SK-N-SH treated with all-trans-retinoic acid at 6 μM for 48 hours (cell line): ENCODE results near the gene RGMB.

ENCODE experiments used
- ATAC-seq: fragments of 200-7000 bp; cut with Tn5 transposase; 3 replicates; pipeline ENCODE4 v1.9.1; 2020; ENCODE audit warnings: mild to moderate bottlenecking, moderate library complexity
- ARNTL ChIP-seq: fragments of 450-650 bp; formaldehyde crosslinking; IDR thresholded peaks from 2 replicates; pipeline ENCODE4 v1.5.0; 2020; ENCODE audit warnings: low read depth, mild to moderate bottlenecking, moderate library complexity, borderline replicate concordance
- BACH2 ChIP-seq: fragments of 250-450 bp; sonication (Bioruptor Pico); IDR thresholded peaks from 2 replicates; pipeline ENCODE4 v1.9.0; 2021; ENCODE audit warnings: mild to moderate bottlenecking, borderline replicate concordance
- CSDC2 ChIP-seq: fragments of 250-450 bp; sonication (Bioruptor Pico); IDR thresholded peaks from 2 replicates; pipeline ENCODE4 v1.5.0; 2020; ENCODE audit warnings: mild to moderate bottlenecking, moderate library complexity
- ESRRG ChIP-seq: fragments of 250-450 bp; sonication (Bioruptor Pico); IDR thresholded peaks from 2 replicates; pipeline ENCODE4 v1.6.1; 2021; ENCODE audit warnings: mild to moderate bottlenecking
- GLIS3 ChIP-seq: fragments of 250-450 bp; sonication (Bioruptor Pico); IDR thresholded peaks from 2 replicates; pipeline ENCODE4 v1.5.0; 2020; ENCODE audit warnings: mild to moderate bottlenecking, moderate library complexity
- ISL1 ChIP-seq: fragments of 250-450 bp; sonication (Bioruptor Pico); IDR thresholded peaks from 2 replicates; pipeline ENCODE4 v2.1.2; 2022; ENCODE audit warnings: mild to moderate bottlenecking, moderate library complexity
- OSR1 ChIP-seq: fragments of 250-450 bp; sonication (Bioruptor Pico); IDR thresholded peaks from 2 replicates; pipeline ENCODE4 v1.8.0; 2022; ENCODE audit warnings: moderate library complexity, mild to moderate bottlenecking, inconsistent platforms
- PPARA ChIP-seq: fragments of 250-450 bp; sonication (Bioruptor Pico); IDR thresholded peaks from 2 replicates; pipeline ENCODE4 v1.5.0; 2020; ENCODE audit warnings: mild to moderate bottlenecking, borderline replicate concordance
- RARB ChIP-seq: fragments of 250-450 bp; sonication (Bioruptor Pico); IDR thresholded peaks from 2 replicates; pipeline ENCODE4 v1.8.0; 2021; ENCODE audit warnings: mild to moderate bottlenecking, moderate library complexity
- SNAI2 ChIP-seq: fragments of 250-450 bp; sonication (Bioruptor Pico); IDR thresholded peaks from 2 replicates; pipeline ENCODE4 v1.5.0; 2020; ENCODE audit warnings: mild to moderate bottlenecking, moderate library complexity
- TCF4 ChIP-seq: fragments of 250-450 bp; sonication (Bioruptor Pico); IDR thresholded peaks from 2 replicates; pipeline ENCODE4 v1.8.0; 2021; ENCODE audit warnings: mild to moderate bottlenecking, moderate library complexity, borderline replicate concordance
- TOX ChIP-seq: fragments of 250-450 bp; sonication (Bioruptor Pico); IDR thresholded peaks from 2 replicates; pipeline ENCODE4 v1.8.0; 2021; ENCODE audit warnings: mild to moderate bottlenecking, moderate library complexity, borderline replicate concordance
- ZC3H10 ChIP-seq: fragments of 250-450 bp; sonication (Bioruptor Pico); IDR thresholded peaks from 2 replicates; pipeline ENCODE4 v1.5.1; 2021; ENCODE audit warnings: mild to moderate bottlenecking, moderate library complexity
- ZFP3 ChIP-seq: fragments of 250-450 bp; sonication (Bioruptor Pico); IDR thresholded peaks from 2 replicates; pipeline ENCODE4 v1.5.0; 2020; ENCODE audit warnings: mild to moderate bottlenecking, moderate library complexity
- ZFP30 ChIP-seq: fragments of 450-650 bp; formaldehyde crosslinking; IDR thresholded peaks from 2 replicates; pipeline ENCODE4 v1.5.0; 2022; ENCODE audit warnings: mild to moderate bottlenecking, moderate library complexity
- ZNF70 ChIP-seq: fragments of 450-650 bp; formaldehyde crosslinking; IDR thresholded peaks from 2 replicates; pipeline ENCODE4 v1.5.0; 2020; ENCODE audit warnings: mild to moderate bottlenecking, moderate library complexity
- ZNF8 ChIP-seq: fragments of 450-650 bp; formaldehyde crosslinking; IDR thresholded peaks from 2 replicates; pipeline ENCODE4 v1.5.0; 2020; ENCODE audit warnings: mild to moderate bottlenecking, moderate library complexity
- TF ChIP-seq, protein P1 (sequence below): fragments of 250-450 bp; sonication (Bioruptor Pico); IDR thresholded peaks from 2 replicates; pipeline ENCODE4 v1.8.0; 2021; ENCODE audit warnings: low read depth, mild to moderate bottlenecking, moderate library complexity, borderline replicate concordance
- TF ChIP-seq, protein P2 (sequence below): fragments of 250-450 bp; sonication (Bioruptor Pico); IDR thresholded peaks from 2 replicates; pipeline ENCODE4 v1.5.1; 2021; ENCODE audit warnings: mild to moderate bottlenecking, moderate library complexity
- TF ChIP-seq, protein P3 (sequence below): fragments of 250-450 bp; sonication (Bioruptor Pico); IDR thresholded peaks from 2 replicates; pipeline ENCODE4 v1.8.0; 2020; ENCODE audit warnings: mild to moderate bottlenecking, moderate library complexity, borderline replicate concordance
- TF ChIP-seq, protein P4 (sequence below): fragments of 250-450 bp; sonication (Bioruptor Pico); IDR thresholded peaks from 2 replicates; pipeline ENCODE4 v1.5.1; 2020; ENCODE audit warnings: low read depth, mild to moderate bottlenecking, moderate library complexity
- TF ChIP-seq, protein P5 (sequence below): fragments of 250-450 bp; sonication (Bioruptor Pico); IDR thresholded peaks from 2 replicates; pipeline ENCODE4 v1.5.0; 2020; ENCODE audit warnings: mild to moderate bottlenecking, moderate library complexity

Gene RGMB

DNA sequence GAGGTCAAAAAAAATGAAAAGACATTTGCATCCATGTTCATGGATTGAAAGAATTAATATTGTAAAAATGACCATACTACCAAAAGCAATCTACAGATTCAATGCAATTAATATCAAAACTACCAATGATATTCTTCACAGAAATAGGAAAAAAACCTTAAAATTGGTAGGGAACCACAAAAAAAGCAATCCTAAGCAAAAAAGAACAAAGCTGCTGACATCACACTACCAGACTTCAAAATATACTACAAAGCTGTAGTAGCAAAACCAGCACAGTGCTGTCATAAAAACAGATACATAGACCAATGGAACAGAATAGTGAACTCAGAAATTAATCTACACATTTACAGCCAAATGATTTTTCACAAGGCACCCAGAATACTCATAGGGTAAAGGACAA, 34.3 kb downstream of the RGMB start:
- TF ChIP-seq ZFP30 (CRISPR knock-in tag): no peak
- no peak for TF ChIP-seq ZNF8 (CRISPR knock-in tag)
- no peak for TF ChIP-seq SNAI2 (CRISPR knock-in tag)
- TF ChIP-seq GLIS3 (CRISPR knock-in tag): no peak
- TF ChIP-seq ZC3H10 (CRISPR knock-in tag): no peak
- no peak for TF ChIP-seq ZFP3
- no peak for TF ChIP-seq RARB
- no peak for TF ChIP-seq CSDC2 (CRISPR knock-in tag)
- no peak for TF ChIP-seq OSR1 (CRISPR knock-in tag)
- TF ChIP-seq, protein P1, sequence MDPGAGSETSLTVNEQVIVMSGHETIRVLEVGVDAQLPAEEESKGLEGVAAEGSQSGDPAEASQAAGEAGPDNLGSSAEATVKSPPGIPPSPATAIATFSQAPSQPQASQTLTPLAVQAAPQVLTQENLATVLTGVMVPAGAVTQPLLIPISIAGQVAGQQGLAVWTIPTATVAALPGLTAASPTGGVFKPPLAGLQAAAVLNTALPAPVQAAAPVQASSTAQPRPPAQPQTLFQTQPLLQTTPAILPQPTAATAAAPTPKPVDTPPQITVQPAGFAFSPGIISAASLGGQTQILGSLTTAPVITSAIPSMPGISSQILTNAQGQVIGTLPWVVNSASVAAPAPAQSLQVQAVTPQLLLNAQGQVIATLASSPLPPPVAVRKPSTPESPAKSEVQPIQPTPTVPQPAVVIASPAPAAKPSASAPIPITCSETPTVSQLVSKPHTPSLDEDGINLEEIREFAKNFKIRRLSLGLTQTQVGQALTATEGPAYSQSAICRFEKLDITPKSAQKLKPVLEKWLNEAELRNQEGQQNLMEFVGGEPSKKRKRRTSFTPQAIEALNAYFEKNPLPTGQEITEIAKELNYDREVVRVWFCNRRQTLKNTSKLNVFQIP: no peak
- no peak for TF ChIP-seq TCF4
- TF ChIP-seq, protein P2, sequence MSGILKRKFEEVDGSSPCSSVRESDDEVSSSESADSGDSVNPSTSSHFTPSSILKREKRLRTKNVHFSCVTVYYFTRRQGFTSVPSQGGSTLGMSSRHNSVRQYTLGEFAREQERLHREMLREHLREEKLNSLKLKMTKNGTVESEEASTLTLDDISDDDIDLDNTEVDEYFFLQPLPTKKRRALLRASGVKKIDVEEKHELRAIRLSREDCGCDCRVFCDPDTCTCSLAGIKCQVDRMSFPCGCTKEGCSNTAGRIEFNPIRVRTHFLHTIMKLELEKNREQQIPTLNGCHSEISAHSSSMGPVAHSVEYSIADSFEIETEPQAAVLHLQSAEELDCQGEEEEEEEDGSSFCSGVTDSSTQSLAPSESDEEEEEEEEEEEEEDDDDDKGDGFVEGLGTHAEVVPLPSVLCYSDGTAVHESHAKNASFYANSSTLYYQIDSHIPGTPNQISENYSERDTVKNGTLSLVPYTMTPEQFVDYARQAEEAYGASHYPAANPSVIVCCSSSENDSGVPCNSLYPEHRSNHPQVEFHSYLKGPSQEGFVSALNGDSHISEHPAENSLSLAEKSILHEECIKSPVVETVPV (CRISPR knock-in tag): no peak
- no peak for TF ChIP-seq PPARA
- TF ChIP-seq, protein P3, sequence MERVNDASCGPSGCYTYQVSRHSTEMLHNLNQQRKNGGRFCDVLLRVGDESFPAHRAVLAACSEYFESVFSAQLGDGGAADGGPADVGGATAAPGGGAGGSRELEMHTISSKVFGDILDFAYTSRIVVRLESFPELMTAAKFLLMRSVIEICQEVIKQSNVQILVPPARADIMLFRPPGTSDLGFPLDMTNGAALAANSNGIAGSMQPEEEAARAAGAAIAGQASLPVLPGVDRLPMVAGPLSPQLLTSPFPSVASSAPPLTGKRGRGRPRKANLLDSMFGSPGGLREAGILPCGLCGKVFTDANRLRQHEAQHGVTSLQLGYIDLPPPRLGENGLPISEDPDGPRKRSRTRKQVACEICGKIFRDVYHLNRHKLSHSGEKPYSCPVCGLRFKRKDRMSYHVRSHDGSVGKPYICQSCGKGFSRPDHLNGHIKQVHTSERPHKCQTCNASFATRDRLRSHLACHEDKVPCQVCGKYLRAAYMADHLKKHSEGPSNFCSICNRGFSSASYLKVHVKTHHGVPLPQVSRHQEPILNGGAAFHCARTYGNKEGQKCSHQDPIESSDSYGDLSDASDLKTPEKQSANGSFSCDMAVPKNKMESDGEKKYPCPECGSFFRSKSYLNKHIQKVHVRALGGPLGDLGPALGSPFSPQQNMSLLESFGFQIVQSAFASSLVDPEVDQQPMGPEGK (CRISPR knock-in tag): no peak
- TF ChIP-seq, protein P4, sequence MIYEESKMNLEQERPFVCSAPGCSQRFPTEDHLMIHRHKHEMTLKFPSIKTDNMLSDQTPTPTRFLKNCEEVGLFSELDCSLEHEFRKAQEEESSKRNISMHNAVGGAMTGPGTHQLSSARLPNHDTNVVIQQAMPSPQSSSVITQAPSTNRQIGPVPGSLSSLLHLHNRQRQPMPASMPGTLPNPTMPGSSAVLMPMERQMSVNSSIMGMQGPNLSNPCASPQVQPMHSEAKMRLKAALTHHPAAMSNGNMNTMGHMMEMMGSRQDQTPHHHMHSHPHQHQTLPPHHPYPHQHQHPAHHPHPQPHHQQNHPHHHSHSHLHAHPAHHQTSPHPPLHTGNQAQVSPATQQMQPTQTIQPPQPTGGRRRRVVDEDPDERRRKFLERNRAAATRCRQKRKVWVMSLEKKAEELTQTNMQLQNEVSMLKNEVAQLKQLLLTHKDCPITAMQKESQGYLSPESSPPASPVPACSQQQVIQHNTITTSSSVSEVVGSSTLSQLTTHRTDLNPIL (CRISPR knock-in tag): no peak
- TF ChIP-seq ESRRG (CRISPR knock-in tag): no peak
- TF ChIP-seq BACH2 (CRISPR knock-in tag): no peak
- TF ChIP-seq TOX (CRISPR knock-in tag): no peak
- TF ChIP-seq ZNF70 (CRISPR knock-in tag): no peak
- TF ChIP-seq ARNTL (CRISPR knock-in tag): no peak
- TF ChIP-seq, all 23 proteins: peak for 0

DNA sequence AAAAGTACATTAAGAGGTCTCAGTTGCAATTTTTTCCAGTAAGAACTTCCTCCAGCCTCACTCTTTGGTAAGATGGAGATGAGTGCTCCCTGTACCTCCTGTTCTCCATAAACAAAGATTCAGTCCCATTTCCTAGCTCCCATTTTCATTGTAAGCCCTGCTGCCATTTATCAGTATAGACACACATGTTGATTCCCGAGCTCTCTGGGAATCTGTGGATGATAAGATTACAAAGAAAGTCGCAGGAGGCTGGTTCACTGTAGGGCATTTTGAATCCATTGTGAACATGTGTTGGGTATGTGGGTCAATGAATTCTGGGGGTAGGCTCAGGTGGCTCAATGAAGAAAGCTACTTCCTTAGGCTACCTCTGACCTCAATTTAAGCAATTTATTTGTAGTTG, 36.7 kb downstream of the RGMB start:
- no peak for ATAC-seq
- TF ChIP-seq ZFP3 (no peak), ZNF70 (CRISPR knock-in tag) (no peak), ESRRG (CRISPR knock-in tag) (no peak), TOX (CRISPR knock-in tag) (no peak)

More for the DNA sequence above, 34.3 kb downstream of the RGMB start:
- no peak for ATAC-seq

DNA sequence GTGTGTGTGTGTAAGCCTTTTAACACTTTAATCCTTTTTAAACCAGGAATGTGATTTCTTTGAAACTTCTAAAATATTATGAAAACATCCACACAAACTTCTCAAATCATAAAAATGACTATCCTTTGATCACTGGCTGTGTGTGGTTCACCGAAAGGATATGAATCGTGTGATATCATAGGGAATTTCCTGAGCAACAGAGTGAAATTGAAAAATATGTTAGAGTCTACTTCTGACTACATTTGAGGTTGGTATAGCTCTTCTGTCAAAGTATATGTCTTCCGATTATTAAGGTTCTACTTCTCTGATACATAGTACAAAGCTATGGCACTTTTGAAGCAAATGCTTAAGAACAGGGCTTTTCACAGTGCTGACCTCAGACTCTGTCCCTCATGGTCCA, 40.3 kb downstream of the RGMB start:
- TF ChIP-seq, protein P2 (CRISPR knock-in tag): no peak
- TF ChIP-seq ESRRG (CRISPR knock-in tag): no peak
- no peak for TF ChIP-seq SNAI2 (CRISPR knock-in tag)
- TF ChIP-seq BACH2 (CRISPR knock-in tag): no peak
- TF ChIP-seq CSDC2 (CRISPR knock-in tag): no peak
- TF ChIP-seq TOX (CRISPR knock-in tag): no peak
- TF ChIP-seq ZNF70 (CRISPR knock-in tag): no peak
- TF ChIP-seq ZFP3: no peak
- no peak for TF ChIP-seq GLIS3 (CRISPR knock-in tag)
- ATAC-seq: no peak

DNA sequence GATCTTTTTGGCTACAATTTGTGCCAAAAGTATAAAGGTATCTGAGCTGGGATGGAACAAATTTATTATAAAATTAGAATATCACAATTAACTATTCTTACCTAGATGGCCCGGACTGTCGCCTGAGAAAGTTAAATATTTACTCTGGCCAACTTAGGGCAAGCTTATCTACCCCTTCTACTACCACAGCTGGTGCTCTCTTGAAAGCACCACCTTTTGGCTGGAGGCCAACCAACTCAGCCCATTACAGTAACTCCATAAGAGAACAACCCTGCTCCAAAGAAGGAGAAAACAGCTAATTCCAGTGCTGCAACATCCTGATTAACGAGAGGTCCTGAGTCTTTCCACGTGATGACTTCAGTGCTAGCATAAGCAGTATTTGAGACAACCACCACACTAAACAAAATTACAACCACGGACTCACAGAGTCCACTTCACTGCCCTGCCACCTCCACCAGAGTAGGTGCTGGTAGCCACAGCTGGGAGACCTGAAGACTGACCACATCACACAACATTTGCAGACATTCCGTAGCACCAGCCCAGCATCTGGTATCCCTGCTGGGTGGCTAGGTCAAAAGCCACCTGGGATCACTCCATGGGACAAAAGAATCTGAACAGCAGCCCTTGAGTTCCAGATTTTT, 43.2 kb downstream of the RGMB start:
- no peak for ATAC-seq
- TF ChIP-seq, protein P4 (CRISPR knock-in tag): no peak
- TF ChIP-seq ISL1 (CRISPR knock-in tag) (no peak), ZC3H10 (CRISPR knock-in tag) (no peak), RARB (no peak)
- TF ChIP-seq, protein P5, sequence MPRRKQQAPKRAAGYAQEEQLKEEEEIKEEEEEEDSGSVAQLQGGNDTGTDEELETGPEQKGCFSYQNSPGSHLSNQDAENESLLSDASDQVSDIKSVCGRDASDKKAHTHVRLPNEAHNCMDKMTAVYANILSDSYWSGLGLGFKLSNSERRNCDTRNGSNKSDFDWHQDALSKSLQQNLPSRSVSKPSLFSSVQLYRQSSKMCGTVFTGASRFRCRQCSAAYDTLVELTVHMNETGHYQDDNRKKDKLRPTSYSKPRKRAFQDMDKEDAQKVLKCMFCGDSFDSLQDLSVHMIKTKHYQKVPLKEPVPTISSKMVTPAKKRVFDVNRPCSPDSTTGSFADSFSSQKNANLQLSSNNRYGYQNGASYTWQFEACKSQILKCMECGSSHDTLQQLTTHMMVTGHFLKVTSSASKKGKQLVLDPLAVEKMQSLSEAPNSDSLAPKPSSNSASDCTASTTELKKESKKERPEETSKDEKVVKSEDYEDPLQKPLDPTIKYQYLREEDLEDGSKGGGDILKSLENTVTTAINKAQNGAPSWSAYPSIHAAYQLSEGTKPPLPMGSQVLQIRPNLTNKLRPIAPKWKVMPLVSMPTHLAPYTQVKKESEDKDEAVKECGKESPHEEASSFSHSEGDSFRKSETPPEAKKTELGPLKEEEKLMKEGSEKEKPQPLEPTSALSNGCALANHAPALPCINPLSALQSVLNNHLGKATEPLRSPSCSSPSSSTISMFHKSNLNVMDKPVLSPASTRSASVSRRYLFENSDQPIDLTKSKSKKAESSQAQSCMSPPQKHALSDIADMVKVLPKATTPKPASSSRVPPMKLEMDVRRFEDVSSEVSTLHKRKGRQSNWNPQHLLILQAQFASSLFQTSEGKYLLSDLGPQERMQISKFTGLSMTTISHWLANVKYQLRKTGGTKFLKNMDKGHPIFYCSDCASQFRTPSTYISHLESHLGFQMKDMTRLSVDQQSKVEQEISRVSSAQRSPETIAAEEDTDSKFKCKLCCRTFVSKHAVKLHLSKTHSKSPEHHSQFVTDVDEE (CRISPR knock-in tag): no peak
- TF ChIP-seq, all 23 proteins: peak for 0
